K562 (cell line): ENCODE data around the gene ZNF197. TPM values are rescaled to one million over a fixed set of nuclear protein-coding genes. Genes with fewer than 3 reads are reported as not detected.

Experiments used
- FOXA3 ChIP-seq, 2 experiments: fragments of 450-650 bp in 1 of 2; sonication (generic) in 1 of 2; formaldehyde crosslinking; IDR thresholded peaks in 1 of 2; conservative IDR thresholded peaks in 1 of 2; 2 replicates each; pipeline versions ENCODE4 v1.4.0 to v1.8.0; 2020 to 2022; ENCODE audit warnings: mild to moderate bottlenecking in 2 of 2, missing genetic modification reagents in 1 of 2
- FOXM1 ChIP-seq, 2 experiments: fragments of 450-650 bp in 1 of 2; sonication (generic) in 1 of 2; formaldehyde crosslinking in 1 of 2; IDR thresholded peaks; 2 replicates each; pipeline versions ENCODE4 v1.6.1 to v1.9.0; 2017 to 2022; ENCODE audit warnings: low read depth in 2 of 2, mild to moderate bottlenecking in 2 of 2, missing genetic modification reagents in 1 of 2, moderate library complexity in 1 of 2
- GTF3C2 ChIP-seq: IDR thresholded peaks from 3 replicates; pipeline ENCODE4 v1.6.1; 2011; ENCODE audit warnings: borderline replicate concordance, mild to moderate bottlenecking, moderate library complexity; ENCODE audit not compliant: insufficient read length; ENCODE audit errors: extremely low read depth
- HDAC8 ChIP-seq: fragments of 450-650 bp; IDR thresholded peaks from 2 replicates; pipeline ENCODE4 v1.6.1; 2016; ENCODE audit warnings: mild to moderate bottlenecking, missing genetic modification characterization, moderate library complexity, missing compliant biosample characterization
- HLTF ChIP-seq: fragments of 450-650 bp; IDR thresholded peaks from 2 replicates; pipeline ENCODE4 v1.6.1; 2016
- LARP7 ChIP-seq: fragments of 450-650 bp; IDR thresholded peaks from 2 replicates; pipeline ENCODE4 v1.6.1; 2016
- MEF2D ChIP-seq: conservative IDR thresholded peaks from 2 replicates; pipeline ENCODE4 v1.6.1; 2016; ENCODE audit warnings: low read depth, missing genetic modification characterization, missing compliant biosample characterization
- NONO ChIP-seq, 2 experiments: fragments of 200-400 bp in 1 of 2; fragments of 450-650 bp in 1 of 2; formaldehyde crosslinking in 1 of 2; IDR thresholded peaks; 2 replicates each; pipeline ENCODE4 v1.6.1; 2017; ENCODE audit warnings: low read depth in 2 of 2, mild to moderate bottlenecking in 2 of 2, moderate library complexity in 2 of 2, low read length in 1 of 2
- NRF1 ChIP-seq, 2 experiments: fragments of 450-650 bp; IDR thresholded peaks in 1 of 2; conservative IDR thresholded peaks in 1 of 2; 2 replicates each; pipeline ENCODE4 v1.6.1; 2014; ENCODE audit warnings: mild to moderate bottlenecking in 2 of 2
- PYGO2 ChIP-seq: fragments of 450-650 bp; IDR thresholded peaks from 2 replicates; pipeline ENCODE4 v1.6.1; 2016; ENCODE audit warnings: mild to moderate bottlenecking, missing genetic modification characterization, moderate library complexity, missing compliant biosample characterization
- SMARCE1 ChIP-seq: fragments of 450-650 bp; IDR thresholded peaks from 2 replicates; pipeline ENCODE4 v1.7.1; 2016; ENCODE audit warnings: mild to moderate bottlenecking
- SRSF1 ChIP-seq: fragments of 200-400 bp; formaldehyde crosslinking; IDR thresholded peaks from 2 replicates; pipeline ENCODE4 v1.6.1; 2017; ENCODE audit warnings: mild to moderate bottlenecking, low read depth, low read length, moderate library complexity
- TAF7 ChIP-seq: fragments of 450-650 bp; IDR thresholded peaks from 2 replicates; pipeline ENCODE4 v1.6.1; 2016; ENCODE audit warnings: missing genetic modification characterization, missing compliant biosample characterization
- ZBTB2 ChIP-seq: fragments of 450-650 bp; IDR thresholded peaks from 2 replicates; pipeline ENCODE4 v1.6.1; 2016; ENCODE audit warnings: antibody characterized with exemption
- ZNF507 ChIP-seq: conservative IDR thresholded peaks from 2 replicates; pipeline ENCODE4 v1.6.1; 2017; ENCODE audit warnings: missing genetic modification characterization, missing compliant biosample characterization
- ZNF512 ChIP-seq: IDR thresholded peaks from 2 replicates; pipeline ENCODE4 v1.6.1; 2016; ENCODE audit warnings: missing genetic modification characterization, missing compliant biosample characterization
- polyA plus RNA-seq, 8 experiments: library from polyadenylated mRNA; depleted of rRNA in 4 of 8; stranded (reverse) in 5 of 8; unstranded in 3 of 8; fragments of >200 nt; fragmentation: Nextera tagmentation in 2 of 8; fragmentation: Illumina TruSeq in 1 of 8; extraction: Ambion mirVana in 2 of 8; extraction: Trizol in 1 of 8; gene quantifications; 2 replicates each; pipeline versions ENCODE4 v1.2.1 to v1.2.3, GENCODE V29; 2011 to 2014; ENCODE audit warnings: inconsistent platforms in 1 of 8, missing spikeins in 1 of 8
- total RNA-seq, 7 experiments: library from RNA; depleted of rRNA in 6 of 7; stranded (reverse); fragments of >200 nt in 6 of 7; fragmentation: Illumina TruSeq in 2 of 7; extraction: Trizol in 2 of 7; gene quantifications; 2 replicates each; pipeline versions ENCODE4 v1.2.1 to v1.2.3, GENCODE V29; 2011 to 2021; ENCODE audit warnings: low replicate concordance in 1 of 7
- TF ChIP-seq, protein P1 (sequence below): fragments of 250-450 bp; sonication (Bioruptor Pico); IDR thresholded peaks from 2 replicates; pipeline ENCODE4 v1.5.1; 2021; ENCODE audit warnings: mild to moderate bottlenecking
- TF ChIP-seq, protein P2 (sequence below): IDR thresholded peaks from 3 replicates; pipeline ENCODE4 v1.6.1; 2011; ENCODE audit warnings: borderline replicate concordance, mild to moderate bottlenecking; ENCODE audit not compliant: insufficient read length, insufficient read depth

ZNF197 gene
- total and polyA plus RNA-seq, 9 of the 15 experiments (the other 6 are each of a cell fraction or from before 2014, with no cell fraction given) = 3.5 to 19.1 (median 13.7) TPM

DNA sequence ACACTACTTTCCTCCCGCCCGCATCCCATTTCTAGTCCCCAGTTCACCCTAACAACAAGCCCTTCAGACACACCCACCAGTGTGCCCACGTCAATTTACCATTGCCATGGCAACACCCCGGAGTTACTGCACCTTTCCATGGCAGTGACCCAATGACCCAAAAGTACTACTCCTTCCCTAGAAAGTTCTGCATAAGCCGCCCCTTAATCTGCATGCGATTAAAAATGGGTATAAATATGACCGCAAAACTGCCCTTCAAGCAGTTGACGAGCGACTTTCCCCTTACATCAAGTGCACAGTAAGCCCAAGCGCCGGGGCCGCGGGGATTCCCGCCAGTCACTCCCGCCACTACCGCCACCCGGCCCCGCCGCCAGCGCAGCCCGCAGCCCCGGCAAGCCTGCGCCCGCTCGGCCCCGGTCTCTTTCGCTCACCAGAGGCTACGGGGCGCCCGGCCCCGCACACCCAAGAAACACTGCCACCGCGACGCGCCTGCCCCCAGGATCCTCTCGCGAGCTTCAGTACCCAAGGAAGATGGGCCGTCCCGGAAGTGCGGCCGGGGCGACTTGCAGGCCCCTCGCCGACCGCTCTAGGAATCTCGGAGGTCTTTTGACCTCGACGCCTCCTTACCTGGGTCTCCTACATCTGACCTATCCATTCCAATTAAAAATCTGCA is 60.4 kb downstream of the ZNF197 start (continued):
- TF ChIP-seq GTF3C2 (no peak), FOXA3 (CRISPR knock-in tag; conservative IDR thresholded peaks at IDR 0.05 in 1 of 2, IDR thresholded peaks at IDR 0.05 in 1 of 2) (no peak), TAF7 (tag) (no peak), SMARCE1 (no peak), NONO (IDR thresholded peaks at IDR 0.05; ENCODE audit: low read depth in 2 of 2, low read length in 1 of 2) (no peak), PYGO2 (tag) (no peak), MEF2D (no peak), ZBTB2 (no peak), LARP7 (no peak), SRSF1 (no peak), ZNF507 (tag) (no peak), HDAC8 (no peak), HLTF (no peak), NRF1 (conservative IDR thresholded peaks at IDR 0.05 in 1 of 2, IDR thresholded peaks at IDR 0.05 in 1 of 2) (peak in 1 of 2 experiments; percentile 34; a peak in 1 of 4 replicates), ZNF512 (tag) (no peak), FOXM1 (IDR thresholded peaks at IDR 0.05; ENCODE audit: low read depth) (no peak), FOXM1 (CRISPR knock-in tag; IDR thresholded peaks at IDR 0.05; ENCODE audit: low read depth) (no peak)
- TF ChIP-seq, protein P1, sequence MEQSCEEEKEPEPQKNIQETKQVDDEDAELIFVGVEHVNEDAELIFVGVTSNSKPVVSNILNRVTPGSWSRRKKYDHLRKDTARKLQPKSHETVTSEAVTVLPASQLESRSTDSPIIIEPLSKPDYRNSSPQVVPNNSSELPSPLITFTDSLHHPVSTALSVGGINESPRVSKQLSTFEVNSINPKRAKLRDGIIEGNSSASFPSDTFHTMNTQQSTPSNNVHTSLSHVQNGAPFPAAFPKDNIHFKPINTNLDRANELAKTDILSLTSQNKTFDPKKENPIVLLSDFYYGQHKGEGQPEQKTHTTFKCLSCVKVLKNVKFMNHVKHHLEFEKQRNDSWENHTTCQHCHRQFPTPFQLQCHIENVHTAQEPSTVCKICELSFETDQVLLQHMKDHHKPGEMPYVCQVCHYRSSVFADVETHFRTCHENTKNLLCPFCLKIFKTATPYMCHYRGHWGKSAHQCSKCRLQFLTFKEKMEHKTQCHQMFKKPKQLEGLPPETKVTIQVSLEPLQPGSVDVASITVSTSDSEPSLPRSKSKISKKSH (CRISPR knock-in tag) = no peak
- TF ChIP-seq, protein P2, sequence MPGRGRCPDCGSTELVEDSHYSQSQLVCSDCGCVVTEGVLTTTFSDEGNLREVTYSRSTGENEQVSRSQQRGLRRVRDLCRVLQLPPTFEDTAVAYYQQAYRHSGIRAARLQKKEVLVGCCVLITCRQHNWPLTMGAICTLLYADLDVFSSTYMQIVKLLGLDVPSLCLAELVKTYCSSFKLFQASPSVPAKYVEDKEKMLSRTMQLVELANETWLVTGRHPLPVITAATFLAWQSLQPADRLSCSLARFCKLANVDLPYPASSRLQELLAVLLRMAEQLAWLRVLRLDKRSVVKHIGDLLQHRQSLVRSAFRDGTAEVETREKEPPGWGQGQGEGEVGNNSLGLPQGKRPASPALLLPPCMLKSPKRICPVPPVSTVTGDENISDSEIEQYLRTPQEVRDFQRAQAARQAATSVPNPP = no peak
